Right atrium auricular region (tissue), 2 donors: ENCODE results near the gene SMR3A. TPM values are rescaled to one million over a fixed set of nuclear protein-coding genes. Genes with fewer than 3 reads are reported as not detected.

Source experiments
- DNase-seq: peaks from one replicate; pipeline ENCODE4 v3.0.0-alpha.2; 2019; ENCODE audit warnings: low spot score
- H3K27ac ChIP-seq, 2 donors: fragments of 200-600 bp; sonication (generic); 1 replicate in 1 of 2; 2 replicates in 1 of 2; pipeline ENCODE4 v1.5.1; 2016 to 2019
- H3K27me3 ChIP-seq, 2 donors: fragments of 200-600 bp; sonication (generic); one replicate each; pipeline versions ENCODE4 v1.5.1 to v1.6.0; 2017 to 2019
- H3K36me3 ChIP-seq: fragments of 200-600 bp; sonication (generic); one replicate; pipeline ENCODE4 v1.5.1; 2016
- H3K4me1 ChIP-seq, 2 donors: fragments of 200-600 bp; sonication (generic); one replicate each; pipeline versions ENCODE4 v1.5.1 to v1.6.0; 2017 to 2019
- H3K4me3 ChIP-seq, 2 donors: fragments of 200-600 bp; sonication (generic); 1 replicate in 1 of 2; 2 replicates in 1 of 2; pipeline ENCODE4 v1.5.1; 2017 to 2019; ENCODE audit warnings: mild to moderate bottlenecking in 1 of 2, moderate library complexity in 1 of 2
- H3K9me3 ChIP-seq, 2 donors: fragments of 200-600 bp; sonication (generic); one replicate each; pipeline ENCODE4 v1.5.1; 2019
- CTCF ChIP-seq, 2 donors: fragments of 200-600 bp; sonication (generic); IDR thresholded peaks; one replicate each; pipeline ENCODE4 v1.5.1; 2019; ENCODE audit warnings: antibody characterized with exemption in 2 of 2
- total RNA-seq, 2 donors: library from RNA; depleted of rRNA; stranded (reverse); fragments of >200 nt; gene quantifications; one replicate each; pipeline ENCODE4 v1.1.0, GENCODE V29; 2016

The SMR3A gene
- total RNA-seq, result not detected

- H3K4me3 ChIP-seq, result no peak within 1 kb of the TSS
- no peaks in the 10 kb centered on the region for H3K27me3 ChIP-seq
- TF ChIP-seq CTCF (IDR thresholded peaks at IDR 0.05), result no peak
- H3K36me3 ChIP-seq, result no peaks in the 10 kb centered on the region
- DNase-seq, result no peak
- H3K9me3 ChIP-seq, result no peaks in the 10 kb centered on the region
- H3K4me1 ChIP-seq, result no peaks in the 10 kb centered on the region
- no peak within 1 kb of the TSS for H3K27ac ChIP-seq
Observed at GRCh38 chr4:70360460-70360859, at the start of gene SMR3A. Gene SMR3A, plus strand, starts transcription at chr4:70360760. Its CDS starts 1,356 bp downstream, at chr4:70362116.

GRCh38 chr4:70313736-70314135, 46.8 kb upstream of the SMR3A start:
- no peak overlapping the region for H3K27ac ChIP-seq
- no peak for DNase-seq
- H3K9me3 ChIP-seq, result no peaks in the 10 kb centered on the region
- no peaks in the 10 kb centered on the region for H3K36me3 ChIP-seq
- H3K27me3 ChIP-seq, result no peaks in the 10 kb centered on the region
- no peaks in the 10 kb centered on the region for H3K4me1 ChIP-seq
- no peak overlapping the region for H3K4me3 ChIP-seq
- no peak for TF ChIP-seq CTCF (IDR thresholded peaks at IDR 0.05)

GRCh38 chr4:70315928-70316327, 44.6 kb upstream of the SMR3A start:
- Histone ChIP-seq H3K4me3 (no peak overlapping the region), H3K36me3 (no peaks in the 10 kb centered on the region)
- no peak for DNase-seq

GRCh38 chr4:70326052-70326451, 34.5 kb upstream of the SMR3A start:
- no peaks in the 10 kb centered on the region for H3K27me3 ChIP-seq
- no peaks in the 10 kb centered on the region for H3K36me3 ChIP-seq
- no peak overlapping the region for H3K4me3 ChIP-seq
- DNase-seq, result no peak
- H3K9me3 ChIP-seq, result no peaks in the 10 kb centered on the region
- H3K27ac ChIP-seq, result no peak overlapping the region
- no peaks in the 10 kb centered on the region for H3K4me1 ChIP-seq
- no peak for TF ChIP-seq CTCF (IDR thresholded peaks at IDR 0.05)

More at GRCh38 chr4:70315928-70316327, 44.6 kb upstream of the SMR3A start:
- H3K4me1 ChIP-seq, result no peaks in the 10 kb centered on the region
- no peaks in the 10 kb centered on the region for H3K27me3 ChIP-seq
- no peak overlapping the region for H3K27ac ChIP-seq
- no peaks in the 10 kb centered on the region for H3K9me3 ChIP-seq
- TF ChIP-seq CTCF (IDR thresholded peaks at IDR 0.05), result no peak

GRCh38 chr4:70334681-70335080, 25.9 kb upstream of the SMR3A start, which contains the start of gene CABS1:
Gene CABS1, plus strand, starts transcription at chr4:70334981. Its CDS starts 59 bp downstream, at chr4:70335040.
- no peaks in the 10 kb centered on the region for H3K36me3 ChIP-seq
- no peak for TF ChIP-seq CTCF (IDR thresholded peaks at IDR 0.05)
- H3K27me3 ChIP-seq, result no peaks in the 10 kb centered on the region

GRCh38 chr4:70336043-70336442, 24.5 kb upstream of the SMR3A start:
- Histone ChIP-seq H3K27me3 (no peaks in the 10 kb centered on the region), H3K9me3 (no peaks in the 10 kb centered on the region), H3K36me3 (no peaks in the 10 kb centered on the region), H3K4me1 (no peaks in the 10 kb centered on the region), H3K4me3 (no peak overlapping the region), H3K27ac (no peak overlapping the region)
- no peak for DNase-seq
- TF ChIP-seq CTCF (IDR thresholded peaks at IDR 0.05), result no peak

More at GRCh38 chr4:70334681-70335080, 25.9 kb upstream of the SMR3A start, which contains the start of gene CABS1:
- H3K4me1 ChIP-seq, result no peaks in the 10 kb centered on the region
- no peak for DNase-seq
- H3K4me3 ChIP-seq, result no peak within 1 kb of the TSS
- H3K9me3 ChIP-seq, result no peaks in the 10 kb centered on the region
- no peak within 1 kb of the TSS for H3K27ac ChIP-seq
